WTC11 (cell line): Measurements from ENCODE around the gene EPS8L1. TPM values are rescaled to one million over a fixed set of nuclear protein-coding genes. Genes with fewer than 3 reads are reported as not detected.

Experiments used
- ATAC-seq: fragments of 200-7000 bp; cut with Tn5 transposase; 2 replicates; pipeline ENCODE4 v1.10.0; 2021; ENCODE audit warnings: mild to moderate bottlenecking, moderate library complexity
- CTCF ChIA-PET: fragments of 300-600 bp; sonication (Branson Sonifier 250); formaldehyde crosslinking; loops from one replicate; lab custom pipeline; 2021; ENCODE audit warnings: antibody characterized with exemption; lab: Charles Lee
- POLR2A ChIA-PET: fragments of 350-600 bp; sonication (Branson Sonifier 250); formaldehyde crosslinking; loops from one replicate; lab custom pipeline; 2021; ENCODE audit warnings: antibody characterized with exemption; lab: Charles Lee
- DNase-seq: peaks from one replicate; pipeline ENCODE4 v3.0.0; 2021; ENCODE audit warnings: low spot score
- H3K27ac Mint-ChIP-seq: 2 replicates; pipeline ENCODE4 v1.8.0; 2021; ENCODE audit warnings: mixed read lengths
- H3K27me3 Mint-ChIP-seq: 2 replicates; pipeline ENCODE4 v1.8.0; 2021; ENCODE audit warnings: low read depth, mild to moderate bottlenecking, moderate library complexity, mixed read lengths
- H3K36me3 Mint-ChIP-seq: 2 replicates; pipeline ENCODE4 v1.8.0; 2021; ENCODE audit warnings: mixed read lengths
- H3K4me1 Mint-ChIP-seq: 2 replicates; pipeline ENCODE4 v1.8.0; 2022; ENCODE audit warnings: mixed read lengths
- H3K4me3 Mint-ChIP-seq: 2 replicates; pipeline ENCODE4 v1.8.0; 2021; ENCODE audit warnings: mild to moderate bottlenecking, moderate library complexity, mixed read lengths
- H3K9me3 Mint-ChIP-seq: 2 replicates; pipeline ENCODE4 v1.8.0; 2021; ENCODE audit warnings: mixed read lengths
- ATF1 ChIP-seq: sonication (generic); formaldehyde crosslinking; IDR thresholded peaks from 2 replicates; pipeline ENCODE4 v1.8.1; 2023; ENCODE audit warnings: mild to moderate bottlenecking, moderate library complexity, missing genetic modification reagents
- CREB1 ChIP-seq: sonication (generic); formaldehyde crosslinking; IDR thresholded peaks from 2 replicates; pipeline ENCODE4 v1.8.0; 2023; ENCODE audit warnings: mild to moderate bottlenecking, missing genetic modification reagents
- ELF4 ChIP-seq: sonication (generic); formaldehyde crosslinking; IDR thresholded peaks from 2 replicates; pipeline ENCODE4 v1.8.1; 2022; ENCODE audit warnings: low read depth, mild to moderate bottlenecking, moderate library complexity, missing genetic modification reagents
- ESRRA ChIP-seq: sonication (generic); formaldehyde crosslinking; IDR thresholded peaks from 2 replicates; pipeline ENCODE4 v1.8.1; 2022; ENCODE audit warnings: mild to moderate bottlenecking, missing genetic modification reagents, borderline replicate concordance
- ETV6 ChIP-seq: sonication (generic); formaldehyde crosslinking; IDR thresholded peaks from 2 replicates; pipeline ENCODE4 v1.8.1; 2022; ENCODE audit warnings: mild to moderate bottlenecking, missing genetic modification reagents
- FOXK1 ChIP-seq: sonication (generic); formaldehyde crosslinking; IDR thresholded peaks from 2 replicates; pipeline ENCODE4 v1.8.0; 2022; ENCODE audit warnings: mild to moderate bottlenecking, moderate library complexity, missing genetic modification reagents
- FOXP1 ChIP-seq: sonication (generic); formaldehyde crosslinking; IDR thresholded peaks from 2 replicates; pipeline ENCODE4 v1.8.0; 2022; ENCODE audit warnings: missing genetic modification reagents, mild to moderate bottlenecking, moderate library complexity, borderline replicate concordance
- JUN ChIP-seq: sonication (generic); formaldehyde crosslinking; IDR thresholded peaks from 2 replicates; pipeline ENCODE4 v1.8.0; 2023; ENCODE audit warnings: mild to moderate bottlenecking, missing genetic modification reagents
- KAT7 ChIP-seq: sonication (generic); formaldehyde crosslinking; IDR thresholded peaks from 2 replicates; pipeline ENCODE4 v1.8.1; 2023; ENCODE audit warnings: missing genetic modification reagents, mild to moderate bottlenecking, borderline replicate concordance
- NFATC4 ChIP-seq: fragments of 250-450 bp; sonication (Bioruptor Pico); IDR thresholded peaks from 2 replicates; pipeline ENCODE4 v1.9.0; 2021; ENCODE audit warnings: mild to moderate bottlenecking
- NFE2L1 ChIP-seq: sonication (generic); formaldehyde crosslinking; IDR thresholded peaks from 2 replicates; pipeline ENCODE4 v1.8.1; 2023; ENCODE audit warnings: missing genetic modification reagents
- NR1H2 ChIP-seq: sonication (generic); formaldehyde crosslinking; IDR thresholded peaks from 2 replicates; pipeline ENCODE4 v1.9.0; 2021; ENCODE audit warnings: mild to moderate bottlenecking, moderate library complexity, missing genetic modification reagents
- RORB ChIP-seq: fragments of 250-450 bp; sonication (Bioruptor Pico); IDR thresholded peaks from 2 replicates; pipeline ENCODE4 v1.9.0; 2021; ENCODE audit warnings: mild to moderate bottlenecking
- SMAD3 ChIP-seq: sonication (generic); formaldehyde crosslinking; IDR thresholded peaks from 2 replicates; pipeline ENCODE4 v1.8.0; 2022; ENCODE audit warnings: missing genetic modification reagents, mild to moderate bottlenecking, borderline replicate concordance
- SMAD4 ChIP-seq: sonication (generic); formaldehyde crosslinking; IDR thresholded peaks from 2 replicates; pipeline ENCODE4 v1.8.0; 2022; ENCODE audit warnings: mild to moderate bottlenecking, missing genetic modification reagents
- TP53 ChIP-seq: sonication (generic); formaldehyde crosslinking; IDR thresholded peaks from 2 replicates; pipeline ENCODE4 v1.8.1; 2023; ENCODE audit warnings: mild to moderate bottlenecking, missing genetic modification reagents
- ZBTB21 ChIP-seq: sonication (generic); formaldehyde crosslinking; IDR thresholded peaks from 2 replicates; pipeline ENCODE4 v1.8.1; 2023; ENCODE audit warnings: mild to moderate bottlenecking, missing genetic modification reagents, borderline replicate concordance
- ZNF121 ChIP-seq: sonication (generic); formaldehyde crosslinking; IDR thresholded peaks from 2 replicates; pipeline ENCODE4 v1.8.0; 2023; ENCODE audit warnings: missing genetic modification reagents
- ZNF219 ChIP-seq: sonication (generic); formaldehyde crosslinking; IDR thresholded peaks from 2 replicates; pipeline ENCODE4 v1.8.0; 2023; ENCODE audit warnings: missing genetic modification reagents, mild to moderate bottlenecking, borderline replicate concordance
- total RNA-seq: library from RNA; stranded (reverse); gene quantifications from 3 replicates; pipeline ENCODE4 v1.2.3, GENCODE V29; 2021
- TF ChIP-seq, protein P1 (sequence below): fragments of 250-450 bp; sonication (Bioruptor Pico); IDR thresholded peaks from 2 replicates; pipeline ENCODE4 v1.9.0; 2021; ENCODE audit warnings: mild to moderate bottlenecking
- TF ChIP-seq, protein P2 (sequence below): sonication (generic); formaldehyde crosslinking; IDR thresholded peaks from 2 replicates; pipeline ENCODE4 v1.8.0; 2022; ENCODE audit warnings: mild to moderate bottlenecking, missing genetic modification reagents
- TF ChIP-seq, protein P3 (sequence below): fragments of 250-450 bp; sonication (Bioruptor Pico); IDR thresholded peaks from 2 replicates; pipeline ENCODE4 v1.9.0; 2021; ENCODE audit warnings: mild to moderate bottlenecking
- TF ChIP-seq, protein P4 (sequence below): sonication (generic); formaldehyde crosslinking; IDR thresholded peaks from 2 replicates; pipeline ENCODE4 v1.8.0; 2022; ENCODE audit warnings: mild to moderate bottlenecking, missing genetic modification reagents
- TF ChIP-seq, protein P5 (sequence below): sonication (generic); formaldehyde crosslinking; IDR thresholded peaks from 2 replicates; pipeline ENCODE4 v1.8.1; 2023; ENCODE audit warnings: mild to moderate bottlenecking, missing genetic modification reagents, moderate library complexity
- TF ChIP-seq, protein P6 (sequence below): sonication (generic); formaldehyde crosslinking; IDR thresholded peaks from 2 replicates; pipeline ENCODE4 v1.8.1; 2023; ENCODE audit warnings: mild to moderate bottlenecking, missing genetic modification reagents

Gene EPS8L1
- total RNA-seq, 1 experiment from 2014 or later = 38.9 TPM

DNA sequence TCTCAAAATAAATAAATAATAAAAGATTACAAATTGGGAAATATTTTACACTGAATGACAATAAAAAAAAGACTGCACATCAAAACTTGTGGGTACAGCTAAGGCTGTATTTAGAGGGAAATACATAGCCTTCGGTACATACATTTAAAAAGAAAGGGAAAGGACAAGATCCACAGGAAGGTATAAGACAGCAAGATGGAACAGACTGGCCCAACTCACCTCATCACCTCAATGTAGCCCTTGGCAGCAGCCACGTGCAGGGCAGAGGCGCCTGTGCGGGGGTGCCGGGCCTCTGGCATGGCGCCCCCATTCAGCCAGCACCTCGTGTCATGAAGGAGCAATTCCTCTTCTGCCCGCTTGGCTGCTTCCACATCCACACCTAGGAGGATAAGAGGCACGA lies 27.5 kb downstream of the EPS8L1 start:
- ATAC-seq (no peak), DNase-seq (no peak)
- peaks cover 7% of the 10 kb centered on the region; the same call in 1 of the 2 replicates for H3K9me3 Mint-ChIP-seq
- H3K36me3 Mint-ChIP-seq = peaks cover 21% of the 10 kb centered on the region
- no peak overlapping the region for H3K4me3 Mint-ChIP-seq
- ChIA-PET CTCF (no interaction called here), POLR2A (no interaction called here)
- H3K27me3 Mint-ChIP-seq = no peaks in the 10 kb centered on the region
- H3K27ac Mint-ChIP-seq = no peak overlapping the region
- TF ChIP-seq, protein P1, sequence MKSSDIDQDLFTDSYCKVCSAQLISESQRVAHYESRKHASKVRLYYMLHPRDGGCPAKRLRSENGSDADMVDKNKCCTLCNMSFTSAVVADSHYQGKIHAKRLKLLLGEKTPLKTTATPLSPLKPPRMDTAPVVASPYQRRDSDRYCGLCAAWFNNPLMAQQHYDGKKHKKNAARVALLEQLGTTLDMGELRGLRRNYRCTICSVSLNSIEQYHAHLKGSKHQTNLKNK (CRISPR knock-in tag) = no peak
- TF ChIP-seq, protein P2, sequence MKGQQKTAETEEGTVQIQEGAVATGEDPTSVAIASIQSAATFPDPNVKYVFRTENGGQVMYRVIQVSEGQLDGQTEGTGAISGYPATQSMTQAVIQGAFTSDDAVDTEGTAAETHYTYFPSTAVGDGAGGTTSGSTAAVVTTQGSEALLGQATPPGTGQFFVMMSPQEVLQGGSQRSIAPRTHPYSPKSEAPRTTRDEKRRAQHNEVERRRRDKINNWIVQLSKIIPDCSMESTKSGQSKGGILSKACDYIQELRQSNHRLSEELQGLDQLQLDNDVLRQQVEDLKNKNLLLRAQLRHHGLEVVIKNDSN = no peak
- TF ChIP-seq CREB1 (CRISPR knock-in tag) (no peak), ESRRA (CRISPR knock-in tag) (no peak), SMAD4 (CRISPR knock-in tag) (no peak), FOXP1 (CRISPR knock-in tag) (no peak), ETV6 (CRISPR knock-in tag) (no peak), NR1H2 (CRISPR knock-in tag) (no peak), ZBTB21 (CRISPR knock-in tag) (no peak), FOXK1 (CRISPR knock-in tag) (no peak), KAT7 (no peak), RORB (CRISPR knock-in tag) (no peak), ELF4 (CRISPR knock-in tag) (no peak), JUN (no peak), ZNF121 (CRISPR knock-in tag) (no peak), NFATC4 (CRISPR knock-in tag) (no peak)
- TF ChIP-seq, protein P3, sequence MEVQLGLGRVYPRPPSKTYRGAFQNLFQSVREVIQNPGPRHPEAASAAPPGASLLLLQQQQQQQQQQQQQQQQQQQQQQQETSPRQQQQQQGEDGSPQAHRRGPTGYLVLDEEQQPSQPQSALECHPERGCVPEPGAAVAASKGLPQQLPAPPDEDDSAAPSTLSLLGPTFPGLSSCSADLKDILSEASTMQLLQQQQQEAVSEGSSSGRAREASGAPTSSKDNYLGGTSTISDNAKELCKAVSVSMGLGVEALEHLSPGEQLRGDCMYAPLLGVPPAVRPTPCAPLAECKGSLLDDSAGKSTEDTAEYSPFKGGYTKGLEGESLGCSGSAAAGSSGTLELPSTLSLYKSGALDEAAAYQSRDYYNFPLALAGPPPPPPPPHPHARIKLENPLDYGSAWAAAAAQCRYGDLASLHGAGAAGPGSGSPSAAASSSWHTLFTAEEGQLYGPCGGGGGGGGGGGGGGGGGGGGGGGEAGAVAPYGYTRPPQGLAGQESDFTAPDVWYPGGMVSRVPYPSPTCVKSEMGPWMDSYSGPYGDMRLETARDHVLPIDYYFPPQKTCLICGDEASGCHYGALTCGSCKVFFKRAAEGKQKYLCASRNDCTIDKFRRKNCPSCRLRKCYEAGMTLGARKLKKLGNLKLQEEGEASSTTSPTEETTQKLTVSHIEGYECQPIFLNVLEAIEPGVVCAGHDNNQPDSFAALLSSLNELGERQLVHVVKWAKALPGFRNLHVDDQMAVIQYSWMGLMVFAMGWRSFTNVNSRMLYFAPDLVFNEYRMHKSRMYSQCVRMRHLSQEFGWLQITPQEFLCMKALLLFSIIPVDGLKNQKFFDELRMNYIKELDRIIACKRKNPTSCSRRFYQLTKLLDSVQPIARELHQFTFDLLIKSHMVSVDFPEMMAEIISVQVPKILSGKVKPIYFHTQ = no peak
- TF ChIP-seq, protein P4, sequence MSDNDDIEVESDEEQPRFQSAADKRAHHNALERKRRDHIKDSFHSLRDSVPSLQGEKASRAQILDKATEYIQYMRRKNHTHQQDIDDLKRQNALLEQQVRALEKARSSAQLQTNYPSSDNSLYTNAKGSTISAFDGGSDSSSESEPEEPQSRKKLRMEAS (CRISPR knock-in tag) = no peak
- H3K4me1 Mint-ChIP-seq = peaks cover 6% of the 10 kb centered on the region

DNA sequence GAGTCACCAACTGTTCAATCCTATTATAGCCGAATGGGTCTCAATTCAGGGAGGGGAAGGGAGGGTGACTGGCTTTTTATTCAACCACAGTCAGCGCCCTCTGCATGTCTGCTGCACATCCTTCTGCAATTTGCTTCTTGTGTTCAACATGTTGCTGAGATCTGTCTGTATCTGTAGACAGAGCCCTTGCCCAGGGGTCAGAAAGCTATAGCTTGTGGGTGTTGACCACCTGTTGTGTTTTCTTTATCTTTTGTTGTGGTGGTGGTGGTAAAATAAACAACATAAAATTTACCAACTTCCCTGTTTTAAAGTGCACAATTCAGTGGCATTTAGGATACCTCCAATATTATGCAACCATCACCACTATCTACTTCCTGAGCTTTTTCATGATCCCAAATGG lies 29.6 kb downstream of the EPS8L1 start:
- Mint-ChIP-seq H3K36me3 (peaks cover 29% of the 10 kb centered on the region), H3K27ac (no peak overlapping the region), H3K4me1 (peaks cover 2% of the 10 kb centered on the region), H3K4me3 (no peak overlapping the region), H3K27me3 (no peaks in the 10 kb centered on the region), H3K9me3 (peaks cover 7% of the 10 kb centered on the region; the same call in 1 of the 2 replicates)
- ChIA-PET CTCF (interaction anchor here (1.2 kb wide), 1 partner anchor 11 kb away, joined by 4 read pairs; no protein-coding TSS in a partner anchor), POLR2A (interaction anchor here (1.3 kb wide), 1 partner anchor 9 kb away, joined by 4 read pairs; no protein-coding TSS in a partner anchor)
- no peak for DNase-seq
- ATAC-seq = no peak
- TF ChIP-seq, protein P5, sequence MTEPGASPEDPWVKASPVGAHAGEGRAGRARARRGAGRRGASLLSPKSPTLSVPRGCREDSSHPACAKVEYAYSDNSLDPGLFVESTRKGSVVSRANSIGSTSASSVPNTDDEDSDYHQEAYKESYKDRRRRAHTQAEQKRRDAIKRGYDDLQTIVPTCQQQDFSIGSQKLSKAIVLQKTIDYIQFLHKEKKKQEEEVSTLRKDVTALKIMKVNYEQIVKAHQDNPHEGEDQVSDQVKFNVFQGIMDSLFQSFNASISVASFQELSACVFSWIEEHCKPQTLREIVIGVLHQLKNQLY (CRISPR knock-in tag) = no peak
- TF ChIP-seq ZNF219 (CRISPR knock-in tag) (no peak), TP53 (CRISPR knock-in tag) (no peak), SMAD4 (CRISPR knock-in tag) (no peak), SMAD3 (CRISPR knock-in tag) (no peak), NFE2L1 (CRISPR knock-in tag) (no peak), ATF1 (CRISPR knock-in tag) (no peak)
- TF ChIP-seq, protein P6, sequence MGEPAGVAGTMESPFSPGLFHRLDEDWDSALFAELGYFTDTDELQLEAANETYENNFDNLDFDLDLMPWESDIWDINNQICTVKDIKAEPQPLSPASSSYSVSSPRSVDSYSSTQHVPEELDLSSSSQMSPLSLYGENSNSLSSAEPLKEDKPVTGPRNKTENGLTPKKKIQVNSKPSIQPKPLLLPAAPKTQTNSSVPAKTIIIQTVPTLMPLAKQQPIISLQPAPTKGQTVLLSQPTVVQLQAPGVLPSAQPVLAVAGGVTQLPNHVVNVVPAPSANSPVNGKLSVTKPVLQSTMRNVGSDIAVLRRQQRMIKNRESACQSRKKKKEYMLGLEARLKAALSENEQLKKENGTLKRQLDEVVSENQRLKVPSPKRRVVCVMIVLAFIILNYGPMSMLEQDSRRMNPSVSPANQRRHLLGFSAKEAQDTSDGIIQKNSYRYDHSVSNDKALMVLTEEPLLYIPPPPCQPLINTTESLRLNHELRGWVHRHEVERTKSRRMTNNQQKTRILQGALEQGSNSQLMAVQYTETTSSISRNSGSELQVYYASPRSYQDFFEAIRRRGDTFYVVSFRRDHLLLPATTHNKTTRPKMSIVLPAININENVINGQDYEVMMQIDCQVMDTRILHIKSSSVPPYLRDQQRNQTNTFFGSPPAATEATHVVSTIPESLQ (CRISPR knock-in tag) = no peak
- TF ChIP-seq, protein P3 = no peak
